H9 (cell line): ENCODE results near the gene WLS. TPM values are rescaled to one million over a fixed set of nuclear protein-coding genes. Genes with fewer than 3 reads are reported as not detected.

ENCODE experiments used
- DNase-seq: peaks from one replicate; pipeline ENCODE4 v3.0.0-alpha.2; 2017
- H2AFZ ChIP-seq: one replicate; pipeline ENCODE4 v1.6.1; 2013; ENCODE audit warnings: mild to moderate bottlenecking, low read length, control low read depth, moderate library complexity
- H2AK5ac ChIP-seq: 2 replicates; pipeline ENCODE4 v1.6.1; 2013; ENCODE audit warnings: low read length, control low read depth, mixed read lengths; ENCODE audit not compliant: insufficient read length
- H2BK120ac ChIP-seq: one replicate; pipeline ENCODE4 v1.6.1; 2013; ENCODE audit warnings: low read depth, mild to moderate bottlenecking, low read length, control low read depth, inconsistent platforms; ENCODE audit not compliant: poor library complexity, severe bottlenecking
- H2BK12ac ChIP-seq: 2 replicates; pipeline ENCODE4 v1.6.1; 2013; ENCODE audit warnings: low read length, control low read depth, mixed read lengths, low read depth; ENCODE audit not compliant: insufficient read length
- H2BK15ac ChIP-seq: 2 replicates; pipeline ENCODE4 v1.6.1; 2013; ENCODE audit warnings: low read depth, low read length, control low read depth
- H2BK20ac ChIP-seq: one replicate; pipeline ENCODE4 v1.6.1; 2013; ENCODE audit warnings: low read depth, mild to moderate bottlenecking, low read length, control low read depth, inconsistent platforms; ENCODE audit not compliant: poor library complexity, severe bottlenecking
- H2BK5ac ChIP-seq: 2 replicates; pipeline ENCODE4 v1.6.1; 2013; ENCODE audit warnings: low read length, control low read depth, mixed read lengths; ENCODE audit not compliant: insufficient read length
- H3K14ac ChIP-seq: 2 replicates; pipeline ENCODE4 v1.6.1; 2013; ENCODE audit warnings: low read length, control low read depth; ENCODE audit not compliant: insufficient read depth
- H3K18ac ChIP-seq: 2 replicates; pipeline ENCODE4 v1.6.1; 2013; ENCODE audit warnings: low read depth, mild to moderate bottlenecking, mixed read lengths, low read length, control low read depth; ENCODE audit not compliant: insufficient read length
- H3K23ac ChIP-seq: 2 replicates; pipeline ENCODE4 v1.6.1; 2013; ENCODE audit warnings: low read length, control low read depth, mixed read lengths, low read depth; ENCODE audit not compliant: insufficient read length
- H3K23me2 ChIP-seq: 2 replicates; pipeline ENCODE4 v1.6.1; 2013; ENCODE audit warnings: low read depth, mild to moderate bottlenecking, mixed read lengths, low read length, control low read depth; ENCODE audit not compliant: insufficient read length, poor library complexity, severe bottlenecking
- H3K27ac ChIP-seq: 2 replicates; pipeline ENCODE4 v1.5.1; 2013; ENCODE audit warnings: low read length, control low read depth, mixed read lengths, low read depth; ENCODE audit not compliant: insufficient read length
- H3K27me3 ChIP-seq: 2 replicates; pipeline ENCODE4 v1.6.1; 2013; ENCODE audit warnings: low read length, control low read depth, inconsistent platforms; ENCODE audit not compliant: insufficient read depth
- H3K4ac ChIP-seq: 2 replicates; pipeline ENCODE4 v1.6.1; 2013; ENCODE audit warnings: low read depth, mild to moderate bottlenecking, control low read depth, inconsistent platforms, low read length, moderate library complexity
- H3K4me1 ChIP-seq: 2 replicates; pipeline ENCODE4 v1.6.1; 2013; ENCODE audit warnings: low read length, control low read depth, inconsistent platforms; ENCODE audit not compliant: insufficient read depth
- H3K4me2 ChIP-seq: 2 replicates; pipeline ENCODE4 v1.6.1; 2013; ENCODE audit warnings: low read length, control low read depth, mixed read lengths; ENCODE audit not compliant: insufficient read length, insufficient read depth
- H3K56ac ChIP-seq: 2 replicates; pipeline ENCODE4 v1.6.1; 2013; ENCODE audit warnings: low read depth, mild to moderate bottlenecking, mixed read lengths, low read length, control low read depth; ENCODE audit not compliant: insufficient read length
- H3K79me1 ChIP-seq: 2 replicates; pipeline ENCODE4 v1.6.1; 2013; ENCODE audit warnings: low read depth, mild to moderate bottlenecking, moderate library complexity, low read length, control low read depth, inconsistent platforms; ENCODE audit not compliant: insufficient read depth, poor library complexity, severe bottlenecking
- H3K79me2 ChIP-seq: 2 replicates; pipeline ENCODE4 v1.6.1; 2013; ENCODE audit warnings: low read length, control low read depth, inconsistent platforms; ENCODE audit not compliant: insufficient read depth
- H3K9ac ChIP-seq: 2 replicates; pipeline ENCODE4 v1.6.1; 2013; ENCODE audit warnings: low read length, control low read depth, mixed read lengths; ENCODE audit not compliant: insufficient read length; ENCODE audit errors: extremely low read depth
- H3K9me3 ChIP-seq: one replicate; pipeline ENCODE4 v1.6.1; 2013; ENCODE audit warnings: low read depth, low read length, inconsistent platforms; ENCODE audit not compliant: control insufficient read depth
- H3T11ph ChIP-seq: one replicate; pipeline ENCODE4 v1.6.1; 2013; ENCODE audit warnings: mild to moderate bottlenecking, low read length, control low read depth, inconsistent platforms
- H4K20me1 ChIP-seq: one replicate; pipeline ENCODE4 v1.6.1; 2013; ENCODE audit not compliant: control insufficient read depth, insufficient read length, insufficient read depth
- H4K5ac ChIP-seq: 2 replicates; pipeline ENCODE4 v1.6.1; 2013; ENCODE audit warnings: low read depth, mild to moderate bottlenecking, mixed read lengths, low read length, control low read depth; ENCODE audit not compliant: insufficient read length
- H4K8ac ChIP-seq: replicated peaks from 2 replicates; pipeline ENCODE4 v1.6.1; 2013; ENCODE audit warnings: low read length, control low read depth, mixed read lengths, low read depth; ENCODE audit not compliant: insufficient read length
- H4K91ac ChIP-seq: 2 replicates; pipeline ENCODE4 v1.6.1; 2013; ENCODE audit warnings: low read depth, mild to moderate bottlenecking, moderate library complexity, mixed read lengths, low read length, control low read depth; ENCODE audit not compliant: insufficient read length
- H3K27ac Mint-ChIP-seq, 3 experiments: 2 replicates in 2 of 3; 3 replicates in 1 of 3; pipeline ENCODE4 v1.8.0; 2020 to 2021; ENCODE audit warnings: mixed read lengths in 3 of 3, mild to moderate bottlenecking in 1 of 3, moderate library complexity in 1 of 3
- H3K27me3 Mint-ChIP-seq: 2 replicates; pipeline ENCODE4 v1.8.0; 2021; ENCODE audit warnings: low read depth, mild to moderate bottlenecking, moderate library complexity, mixed read lengths
- H3K36me3 Mint-ChIP-seq, 3 experiments: 2 replicates in 2 of 3; 3 replicates in 1 of 3; pipeline ENCODE4 v1.8.0; 2020 to 2021; ENCODE audit warnings: low read depth in 3 of 3, mixed read lengths in 3 of 3; ENCODE audit not compliant: insufficient read depth in 1 of 3
- H3K4me1 Mint-ChIP-seq, 2 experiments: 2 replicates each; pipeline ENCODE4 v1.8.0; 2020; ENCODE audit warnings: mixed read lengths in 2 of 2
- H3K4me3 Mint-ChIP-seq, 2 experiments: 2 replicates in 1 of 2; 3 replicates in 1 of 2; pipeline ENCODE4 v1.8.0; 2020 to 2021; ENCODE audit warnings: mild to moderate bottlenecking in 2 of 2, mixed read lengths in 2 of 2, moderate library complexity in 1 of 2
- H3K9me3 Mint-ChIP-seq, 2 experiments: 2 replicates in 1 of 2; 3 replicates in 1 of 2; pipeline ENCODE4 v1.8.0; 2020; ENCODE audit warnings: mild to moderate bottlenecking in 2 of 2, mixed read lengths in 2 of 2, moderate library complexity in 1 of 2
- CTCF ChIP-seq: fragments of 200-600 bp; sonication (generic); conservative IDR thresholded peaks from 3 replicates; pipeline ENCODE4 v1.8.0; 2021; ENCODE audit warnings: antibody characterized with exemption, mild to moderate bottlenecking
- total RNA-seq: library from RNA; stranded (reverse); gene quantifications from 2 replicates; pipeline ENCODE4 v1.2.1, GENCODE V29; 2021

Gene WLS
- total RNA-seq, 1 experiment from 2014 or later: 0.94 TPM

- H4K20me1 ChIP-seq: no peaks in the 10 kb centered on the region
- no peak overlapping the region for H4K5ac ChIP-seq
- H2BK5ac ChIP-seq: no peak overlapping the region
- no peak overlapping the region for H3K27ac ChIP-seq
- H3K79me2 ChIP-seq: no peaks in the 10 kb centered on the region
- H2AFZ ChIP-seq: no peak overlapping the region
- Mint-ChIP-seq H3K4me1 (no peaks in the 10 kb centered on the region), H3K36me3 (0 out of 7 replicates have a peak, but pooled peaks cover 0 to under 1% (median 0%) of the 10 kb centered on the region in 3 experiments), H3K9me3 (0 out of 5 replicates have a peak, but pooled peaks cover 0 to 2% of the 10 kb centered on the region in 2 experiments), H3K4me3 (no peak overlapping the region), H3K27ac (no peak overlapping the region), H3K27me3 (peaks cover 9% of the 10 kb centered on the region)
- H3K4me1 ChIP-seq: no peaks in the 10 kb centered on the region
- no peak for TF ChIP-seq CTCF
- no peak overlapping the region for H3K9ac ChIP-seq
- H3K4ac ChIP-seq: no peak overlapping the region
- H3K4me2 ChIP-seq: no peak overlapping the region
- no peak overlapping the region for H2BK20ac ChIP-seq
- H3K56ac ChIP-seq: no peak overlapping the region
- H4K8ac ChIP-seq: no peak overlapping the region
- H2BK120ac ChIP-seq: no peak overlapping the region
- no peaks in the 10 kb centered on the region for H3K9me3 ChIP-seq
- no peak overlapping the region for H2BK15ac ChIP-seq
- H3K27me3 ChIP-seq: no peaks in the 10 kb centered on the region
- no peaks in the 10 kb centered on the region for H3K23me2 ChIP-seq
- no peak overlapping the region for H2BK12ac ChIP-seq
- no peak overlapping the region for H3T11ph ChIP-seq
- H3K23ac ChIP-seq: no peak overlapping the region
- no peak overlapping the region for H2AK5ac ChIP-seq
- no peak overlapping the region for H3K14ac ChIP-seq
- no peaks in the 10 kb centered on the region for H3K79me1 ChIP-seq
- no peak overlapping the region for H4K91ac ChIP-seq
- H3K18ac ChIP-seq: no peak overlapping the region
- no peak for DNase-seq
Observed at GRCh38 chr1:68180441-68181164, 51.7 kb downstream of the WLS start.
